GM12878 (cell line): ENCODE results near the gene PIM2. TPM values are rescaled to one million over a fixed set of nuclear protein-coding genes. Genes with fewer than 3 reads are reported as not detected.
A peak's percentile ranks its signal among the peaks of the same experiment; 100 is the strongest.

Source experiments
- ATAC-seq: fragments of 200-7000 bp; cut with Tn5 transposase; 3 replicates; pipeline ENCODE4 v1.9.1; 2020; ENCODE audit warnings: mild to moderate bottlenecking, moderate library complexity
- BruUV-seq: library from RNA; stranded (reverse); fragments of 400-500 nt; replicated peaks from 2 replicates; lab custom pipeline; 2021; lab: Mats Ljungman, UMichigan
- CTCF ChIA-PET: fragments of 300-600 bp; sonication (Branson Sonifier 250); formaldehyde crosslinking; extraction: SDS; loops from one replicate; lab custom pipeline; 2021; ENCODE audit warnings: inconsistent platforms; lab: Yijun Ruan, JAX
- POLR2A ChIA-PET: fragments of 350-600 bp; formaldehyde crosslinking; extraction: SDS; loops from one replicate; lab custom pipeline; 2021; ENCODE audit warnings: inconsistent platforms; lab: Charles Lee
- RAD21 ChIA-PET: fragments of 300-600 bp; sonication (Branson Sonifier 250); formaldehyde crosslinking; loops from one replicate; lab custom pipeline; 2023; ENCODE audit warnings: antibody characterized with exemption; ENCODE audit not compliant: unreplicated experiment; lab: Charles Lee
- SMC1A ChIA-PET: fragments of 300-600 bp; sonication (Branson Sonifier 250); formaldehyde crosslinking; loops from one replicate; lab custom pipeline; 2023; ENCODE audit not compliant: unreplicated experiment, uncharacterized antibody; lab: Charles Lee
- DNase-seq: peaks from one replicate; pipeline ENCODE4 v3.0.0-alpha.2; 2011; ENCODE audit warnings: low read depth, low spot score
- FAIRE-seq: peaks from 3 replicates; lab custom pipeline; 2011; peaks lifted over from hg19 to GRCh38; lab: Jason Lieb, UNC
- H2AFZ ChIP-seq: 2 replicates; pipeline ENCODE4 v1.6.0; 2011; ENCODE audit warnings: low read depth, low read length, control low read depth; ENCODE audit not compliant: control insufficient read depth
- H3K27ac ChIP-seq: 2 replicates; pipeline ENCODE4 v1.5.1; 2011; ENCODE audit warnings: control low read depth; ENCODE audit not compliant: control insufficient read depth, insufficient read depth
- H3K27me3 ChIP-seq, 2 experiments: replicated peaks in 1 of 2; 2 replicates each; pipeline versions ENCODE4 v1.6.0 to v1.6.1; 2011; ENCODE audit warnings: low read length in 1 of 2; ENCODE audit not compliant: control insufficient read depth in 2 of 2, insufficient read depth in 2 of 2
- H3K36me3 ChIP-seq, 2 experiments: 2 replicates each; pipeline ENCODE4 v1.5.1; 2011; ENCODE audit warnings: low read length in 1 of 2; ENCODE audit not compliant: control insufficient read depth in 2 of 2, insufficient read depth in 2 of 2
- H3K4me1 ChIP-seq: 2 replicates; pipeline ENCODE4 v1.6.1; 2011; ENCODE audit warnings: mild to moderate bottlenecking, low read length, moderate library complexity, mixed read lengths; ENCODE audit not compliant: control insufficient read depth, insufficient read depth
- H3K4me2 ChIP-seq: 2 replicates; pipeline ENCODE4 v1.6.0; 2011; ENCODE audit warnings: control low read depth; ENCODE audit not compliant: control insufficient read depth, insufficient read depth
- H3K4me3 ChIP-seq: fragments of 200-600 bp; sonication (generic); 2 replicates; pipeline ENCODE4 v1.5.1; 2016
- H3K79me2 ChIP-seq: 2 replicates; pipeline ENCODE4 v1.6.0; 2011; ENCODE audit warnings: low read length; ENCODE audit not compliant: control insufficient read depth, insufficient read depth
- H3K9ac ChIP-seq: 2 replicates; pipeline ENCODE4 v1.8.0; 2011; ENCODE audit warnings: low read length, control low read depth, mixed read lengths; ENCODE audit not compliant: control insufficient read depth, insufficient read depth
- H3K9me3 ChIP-seq: replicated peaks from 3 replicates; pipeline ENCODE4 v1.5.1; 2011; ENCODE audit warnings: mild to moderate bottlenecking, low read length; ENCODE audit not compliant: control insufficient read depth, insufficient read depth
- H4K20me1 ChIP-seq: 2 replicates; pipeline ENCODE4 v1.6.0; 2011; ENCODE audit not compliant: control insufficient read depth, insufficient read depth
- BCL11A ChIP-seq: IDR thresholded peaks from 2 replicates; pipeline ENCODE4 v1.6.1; 2011; ENCODE audit warnings: low read depth, low read length
- BRCA1 ChIP-seq: IDR thresholded peaks from 2 replicates; pipeline ENCODE4 v1.6.1; 2011; ENCODE audit warnings: low read depth, low read length, improper control_type of control experiment
- CBX3 ChIP-seq: fragments of 200-600 bp; sonication (generic); IDR thresholded peaks from 2 replicates; pipeline ENCODE4 v1.6.1; 2016; ENCODE audit warnings: low read depth, borderline replicate concordance
- CEBPB ChIP-seq, 2 experiments: fragments of 150-350 bp in 1 of 2; IDR thresholded peaks; 2 replicates each; pipeline ENCODE4 v1.6.1; 2012 to 2014; ENCODE audit warnings: low read depth in 2 of 2, low read length in 2 of 2, borderline replicate concordance in 1 of 2, inconsistent platforms in 1 of 2
- CHD4 ChIP-seq: fragments of 200-600 bp; sonication (generic); IDR thresholded peaks from 2 replicates; pipeline ENCODE4 v1.6.1; 2016; ENCODE audit warnings: mild to moderate bottlenecking
- CREM ChIP-seq: IDR thresholded peaks from 2 replicates; pipeline ENCODE4 v1.6.1; 2014; ENCODE audit warnings: antibody characterized with exemption, low read depth
- GATAD2B ChIP-seq: fragments of 450-650 bp; conservative IDR thresholded peaks from 2 replicates; pipeline ENCODE4 v1.6.1; 2017; ENCODE audit warnings: low read depth, mild to moderate bottlenecking, moderate library complexity
- NR2C1 ChIP-seq: fragments of 450-650 bp; IDR thresholded peaks from 2 replicates; pipeline ENCODE4 v1.6.1; 2017; ENCODE audit warnings: antibody characterized with exemption, mild to moderate bottlenecking, moderate library complexity
- NR2F1 ChIP-seq: fragments of 450-650 bp; conservative IDR thresholded peaks from 2 replicates; pipeline ENCODE4 v1.6.1; 2017; ENCODE audit warnings: mild to moderate bottlenecking
- POLR2AphosphoS5 ChIP-seq: IDR thresholded peaks from 2 replicates; pipeline ENCODE4 v1.6.1; 2011; ENCODE audit warnings: mild to moderate bottlenecking, low read length, inconsistent platforms
- SRF ChIP-seq, 2 experiments: IDR thresholded peaks; 2 replicates each; pipeline ENCODE4 v1.6.1; 2011; ENCODE audit warnings: low read depth in 2 of 2, low read length in 2 of 2, mild to moderate bottlenecking in 1 of 2, moderate library complexity in 1 of 2
- WRNIP1 ChIP-seq: IDR thresholded peaks from 2 replicates; pipeline ENCODE4 v1.6.1; 2011; ENCODE audit warnings: low read depth, low read length, improper control_type of control experiment, borderline replicate concordance
- ZNF384 ChIP-seq: IDR thresholded peaks from 2 replicates; pipeline ENCODE4 v1.6.1; 2012; ENCODE audit warnings: low read depth, mild to moderate bottlenecking, low read length, improper control_type of control experiment, borderline replicate concordance
- WGBS: methylation state at CpG from one replicate; pipeline ENCODE4 v1.1.6; 2016; ENCODE audit warnings: low lambda C conversion rate; ENCODE audit not compliant: insufficient replicate concordance, insufficient coverage; ENCODE audit errors: missing lambda C conversion rate; 5-methylcytosine and 5-hydroxymethylcytosine counted together
- in situ Hi-C: fragments of 300-500 bp; cut with MboI; formaldehyde crosslinking; loops from 9 replicates; pipeline ENCODE4 v1.14.3; 2018; ENCODE audit warnings: mixed read lengths
- intact Hi-C: fragments of 100-400 bp; cut with micrococcal nuclease; formaldehyde crosslinking; loops from one replicate; pipeline ENCODE4 v1.14.2; 2022; ENCODE audit not compliant: unreplicated experiment
- polyA plus RNA-seq, 11 experiments: library from polyadenylated mRNA; depleted of rRNA in 4 of 11; unstranded in 6 of 11; stranded (reverse) in 5 of 11; fragments of >200 nt; fragmentation: Nextera tagmentation in 4 of 11; fragmentation: Illumina TruSeq in 1 of 11; extraction: Ambion mirVana in 4 of 11; extraction: Trizol in 1 of 11; gene quantifications; 1 replicate in 1 of 11; 2 replicates in 10 of 11; pipeline versions ENCODE4 v1.2.1 to v1.2.3, GENCODE V29; 2011 to 2016; ENCODE audit warnings: inconsistent platforms in 2 of 11, missing spikeins in 2 of 11, low read depth in 1 of 11
- total RNA-seq, 4 experiments: library from RNA; depleted of rRNA in 3 of 4; stranded (reverse); fragments of >200 nt in 3 of 4; fragmentation: Illumina TruSeq in 1 of 4; extraction: Trizol in 1 of 4; gene quantifications; 2 replicates each; pipeline versions ENCODE4 v1.2.1 to v1.2.3, GENCODE V29; 2013 to 2021
- TF ChIP-seq, protein P1 (sequence below): fragments of 450-650 bp; IDR thresholded peaks from 2 replicates; pipeline ENCODE4 v1.6.1; 2016; ENCODE audit warnings: mild to moderate bottlenecking
- TF ChIP-seq, protein P2 (sequence below): fragments of 450-650 bp; IDR thresholded peaks from 2 replicates; pipeline ENCODE4 v1.6.1; 2018; ENCODE audit warnings: mild to moderate bottlenecking, low read depth, moderate library complexity; ENCODE audit not compliant: partially characterized antibody
- TF ChIP-seq, protein P3 (sequence below), 3 experiments: IDR thresholded peaks in 2 of 3; conservative IDR thresholded peaks in 1 of 3; 2 replicates each; pipeline ENCODE4 v1.5.1; 2011; ENCODE audit warnings: low read depth in 3 of 3, low read length in 3 of 3, mild to moderate bottlenecking in 3 of 3, control low read depth in 2 of 3, moderate library complexity in 2 of 3, inconsistent platforms in 1 of 3, mixed read lengths in 1 of 3; ENCODE audit not compliant: control insufficient read depth in 2 of 3, insufficient read depth in 1 of 3; ENCODE audit errors: extremely low read depth in 1 of 3

The PIM2 gene
- total and polyA plus RNA-seq, 10 of the 15 experiments (the other 5 are each of a cell fraction or from before 2014, with no cell fraction given) = 19.2 to 96.8 (median 32.3) TPM

DNA sequence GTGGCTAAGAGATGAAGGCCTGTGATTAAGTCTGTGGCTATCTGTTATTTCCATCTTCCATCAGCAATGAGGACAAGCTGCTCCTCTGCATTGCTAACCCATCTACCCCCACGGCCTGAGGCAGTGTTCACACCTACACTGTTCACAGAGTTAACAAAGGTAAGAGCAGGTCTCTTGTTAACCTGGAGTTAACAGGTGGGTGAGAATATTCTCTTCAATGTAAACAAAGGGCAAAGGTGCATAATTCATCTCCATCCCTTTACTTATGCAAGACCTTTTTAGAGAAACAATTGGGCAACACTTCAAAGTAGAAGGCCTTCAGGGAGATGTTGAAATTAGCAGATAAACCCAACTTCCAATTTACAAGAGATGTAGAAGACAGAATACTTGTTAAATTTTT, 10.2 kb downstream of the PIM2 start:
- Histone ChIP-seq H3K4me2 (no peak overlapping the region), H3K36me3 (peaks cover 0 to 4% of the 10 kb centered on the region in 2 experiments; a peak in 1 of 4 replicates), H3K4me3 (no peak overlapping the region), H3K27ac (no peak overlapping the region), H3K4me1 (no peaks in the 10 kb centered on the region), H3K79me2 (peaks cover 11% of the 10 kb centered on the region), H3K9me3 (no peaks in the 10 kb centered on the region; the same call in 2 of the 3 replicates), H2AFZ (no peak overlapping the region), H3K9ac (no peak overlapping the region), H3K27me3 (no peaks in the 10 kb centered on the region), H4K20me1 (no peaks in the 10 kb centered on the region)
- ChIA-PET POLR2A (no interaction called here), CTCF (interaction anchor here (1.0 kb wide), 1 partner anchor 36 kb away, joined by 4 read pairs; no protein-coding TSS in a partner anchor), SMC1A (no interaction called here), RAD21 (no interaction called here)
- 0% methylated on average over 1 of the region's 1 CpG for WGBS
- FAIRE-seq (peak; percentile 18), ATAC-seq (no peak), DNase-seq (no peak)
- intact Hi-C loops = no loop called here
- in situ Hi-C loops = no loop called here
- BruUV-seq = no TSS peak
- TF ChIP-seq CREM = no peak
- TF ChIP-seq SRF (IDR thresholded peaks at IDR 0.05; ENCODE audit: low read depth in 2 of 2, low read length in 2 of 2) = no peak
- no peak for TF ChIP-seq NR2C1
- TF ChIP-seq GATAD2B = no peak
- no peak for TF ChIP-seq BCL11A
- no peak for TF ChIP-seq ZNF384
- TF ChIP-seq, protein P1, sequence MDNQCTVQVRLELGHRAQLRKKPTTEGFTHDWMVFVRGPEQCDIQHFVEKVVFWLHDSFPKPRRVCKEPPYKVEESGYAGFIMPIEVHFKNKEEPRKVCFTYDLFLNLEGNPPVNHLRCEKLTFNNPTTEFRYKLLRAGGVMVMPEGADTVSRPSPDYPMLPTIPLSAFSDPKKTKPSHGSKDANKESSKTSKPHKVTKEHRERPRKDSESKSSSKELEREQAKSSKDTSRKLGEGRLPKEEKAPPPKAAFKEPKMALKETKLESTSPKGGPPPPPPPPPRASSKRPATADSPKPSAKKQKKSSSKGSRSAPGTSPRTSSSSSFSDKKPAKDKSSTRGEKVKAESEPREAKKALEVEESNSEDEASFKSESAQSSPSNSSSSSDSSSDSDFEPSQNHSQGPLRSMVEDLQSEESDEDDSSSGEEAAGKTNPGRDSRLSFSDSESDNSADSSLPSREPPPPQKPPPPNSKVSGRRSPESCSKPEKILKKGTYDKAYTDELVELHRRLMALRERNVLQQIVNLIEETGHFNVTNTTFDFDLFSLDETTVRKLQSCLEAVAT = no peak
- TF ChIP-seq CBX3 = no peak
- no peak for TF ChIP-seq POLR2AphosphoS5
- no peak for TF ChIP-seq WRNIP1
- no peak for TF ChIP-seq CEBPB (IDR thresholded peaks at IDR 0.05; ENCODE audit: borderline replicate concordance in 1 of 2, low read depth in 2 of 2, low read length in 2 of 2)
- TF ChIP-seq, protein P2, sequence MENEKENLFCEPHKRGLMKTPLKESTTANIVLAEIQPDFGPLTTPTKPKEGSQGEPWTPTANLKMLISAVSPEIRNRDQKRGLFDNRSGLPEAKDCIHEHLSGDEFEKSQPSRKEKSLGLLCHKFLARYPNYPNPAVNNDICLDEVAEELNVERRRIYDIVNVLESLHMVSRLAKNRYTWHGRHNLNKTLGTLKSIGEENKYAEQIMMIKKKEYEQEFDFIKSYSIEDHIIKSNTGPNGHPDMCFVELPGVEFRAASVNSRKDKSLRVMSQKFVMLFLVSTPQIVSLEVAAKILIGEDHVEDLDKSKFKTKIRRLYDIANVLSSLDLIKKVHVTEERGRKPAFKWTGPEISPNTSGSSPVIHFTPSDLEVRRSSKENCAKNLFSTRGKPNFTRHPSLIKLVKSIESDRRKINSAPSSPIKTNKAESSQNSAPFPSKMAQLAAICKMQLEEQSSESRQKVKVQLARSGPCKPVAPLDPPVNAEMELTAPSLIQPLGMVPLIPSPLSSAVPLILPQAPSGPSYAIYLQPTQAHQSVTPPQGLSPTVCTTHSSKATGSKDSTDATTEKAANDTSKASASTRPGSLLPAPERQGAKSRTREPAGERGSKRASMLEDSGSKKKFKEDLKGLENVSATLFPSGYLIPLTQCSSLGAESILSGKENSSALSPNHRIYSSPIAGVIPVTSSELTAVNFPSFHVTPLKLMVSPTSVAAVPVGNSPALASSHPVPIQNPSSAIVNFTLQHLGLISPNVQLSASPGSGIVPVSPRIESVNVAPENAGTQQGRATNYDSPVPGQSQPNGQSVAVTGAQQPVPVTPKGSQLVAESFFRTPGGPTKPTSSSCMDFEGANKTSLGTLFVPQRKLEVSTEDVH = no peak
- TF ChIP-seq, protein P3, sequence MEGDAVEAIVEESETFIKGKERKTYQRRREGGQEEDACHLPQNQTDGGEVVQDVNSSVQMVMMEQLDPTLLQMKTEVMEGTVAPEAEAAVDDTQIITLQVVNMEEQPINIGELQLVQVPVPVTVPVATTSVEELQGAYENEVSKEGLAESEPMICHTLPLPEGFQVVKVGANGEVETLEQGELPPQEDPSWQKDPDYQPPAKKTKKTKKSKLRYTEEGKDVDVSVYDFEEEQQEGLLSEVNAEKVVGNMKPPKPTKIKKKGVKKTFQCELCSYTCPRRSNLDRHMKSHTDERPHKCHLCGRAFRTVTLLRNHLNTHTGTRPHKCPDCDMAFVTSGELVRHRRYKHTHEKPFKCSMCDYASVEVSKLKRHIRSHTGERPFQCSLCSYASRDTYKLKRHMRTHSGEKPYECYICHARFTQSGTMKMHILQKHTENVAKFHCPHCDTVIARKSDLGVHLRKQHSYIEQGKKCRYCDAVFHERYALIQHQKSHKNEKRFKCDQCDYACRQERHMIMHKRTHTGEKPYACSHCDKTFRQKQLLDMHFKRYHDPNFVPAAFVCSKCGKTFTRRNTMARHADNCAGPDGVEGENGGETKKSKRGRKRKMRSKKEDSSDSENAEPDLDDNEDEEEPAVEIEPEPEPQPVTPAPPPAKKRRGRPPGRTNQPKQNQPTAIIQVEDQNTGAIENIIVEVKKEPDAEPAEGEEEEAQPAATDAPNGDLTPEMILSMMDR (IDR thresholded peaks at IDR 0.05 in 2 of 3, conservative IDR thresholded peaks at IDR 0.05 in 1 of 3; ENCODE audit: control insufficient read depth in 2 of 3, extremely low read depth in 1 of 3, insufficient read depth in 1 of 3, low read depth in 3 of 3, low read length in 3 of 3) = no peak
- TF ChIP-seq NR2F1 = no peak
- no peak for TF ChIP-seq BRCA1
- TF ChIP-seq CHD4 = no peak
